Mesothelial cell of epicardium (in vitro differentiated cells): ENCODE measurements around the gene KCNQ2. TPM values are rescaled to one million over a fixed set of nuclear protein-coding genes. Genes with fewer than 3 reads are reported as not detected.
"Not testable (repeated sequence)": the region's sequence is repeated elsewhere in the genome, so short reads cannot be mapped to it uniquely, and the experiment has no call there.

Source experiments
- DNase-seq, 2 experiments: peaks; one replicate each; pipeline ENCODE4 v3.0.0; 2021; ENCODE audit warnings: low spot score in 2 of 2; ENCODE audit not compliant: unreplicated experiment in 2 of 2
- H3K27ac Mint-ChIP-seq: 2 replicates; pipeline ENCODE4 v1.8.0; 2021; ENCODE audit warnings: mixed read lengths
- H3K27me3 Mint-ChIP-seq: 2 replicates; pipeline ENCODE4 v1.8.0; 2021; ENCODE audit warnings: low read depth, mixed read lengths
- H3K36me3 Mint-ChIP-seq: 2 replicates; pipeline ENCODE4 v1.8.0; 2021; ENCODE audit warnings: mixed read lengths
- H3K4me1 Mint-ChIP-seq: 2 replicates; pipeline ENCODE4 v1.8.0; 2021; ENCODE audit warnings: mixed read lengths
- H3K4me3 Mint-ChIP-seq: 2 replicates; pipeline ENCODE4 v1.8.0; 2021; ENCODE audit warnings: mild to moderate bottlenecking, moderate library complexity, mixed read lengths
- H3K9me3 Mint-ChIP-seq: 2 replicates; pipeline ENCODE4 v1.8.0; 2021; ENCODE audit warnings: mixed read lengths
- CTCF ChIP-seq: fragments of 200-600 bp; sonication (generic); IDR thresholded peaks from one replicate; pipeline ENCODE4 v1.5.0; 2021; ENCODE audit warnings: antibody characterized with exemption; ENCODE audit not compliant: unreplicated experiment
- total RNA-seq: library from RNA; stranded (reverse); gene quantifications from 3 replicates; pipeline ENCODE4 v1.2.1, GENCODE V29; 2021

KCNQ2 gene
- total RNA-seq, 1 donor from 2014 or later, result 11.8 TPM

- Mint-ChIP-seq H3K36me3 (peaks cover 15% of the 10 kb centered on the region), H3K27me3 (peaks cover 10% of the 10 kb centered on the region), H3K9me3 (peaks cover 3% of the 10 kb centered on the region), H3K27ac (no peak overlapping the region), H3K4me3 (peak overlapping the region; percentile 67), H3K4me1 (peaks cover 17% of the 10 kb centered on the region)
- peak in 1 of 2 experiments; percentile 17 for DNase-seq
- TF ChIP-seq CTCF, result no peak
These were observed 46.7 kb upstream of the KCNQ2 start for GRCh38 chr20:63518946-63519667.

GRCh38 chr20:63518351-63518861 is 46.0 kb upstream of the KCNQ2 start:
- Mint-ChIP-seq H3K36me3 (peaks cover 10% of the 10 kb centered on the region), H3K27ac (no peak overlapping the region), H3K4me1 (peaks cover 17% of the 10 kb centered on the region), H3K27me3 (peaks cover 14% of the 10 kb centered on the region), H3K4me3 (peak overlapping the region; percentile 67), H3K9me3 (peaks cover 2% of the 10 kb centered on the region)
- no peak for TF ChIP-seq CTCF
- DNase-seq, result peak in 1 of 2 experiments; percentile 13

- H3K27me3 Mint-ChIP-seq, result peaks cover 21% of the 10 kb centered on the region
- peak overlapping the region; percentile 49 for H3K4me3 Mint-ChIP-seq
- peaks cover 16% of the 10 kb centered on the region for H3K4me1 Mint-ChIP-seq
- peak in 1 of 2 experiments; percentile 13 for DNase-seq
- TF ChIP-seq CTCF, result no peak
- peaks cover 9% of the 10 kb centered on the region for H3K9me3 Mint-ChIP-seq
- peaks cover 4% of the 10 kb centered on the region for H3K36me3 Mint-ChIP-seq
- H3K27ac Mint-ChIP-seq, result no peak overlapping the region
These were observed 45.2 kb upstream of the KCNQ2 start for GRCh38 chr20:63517376-63518309.

- H3K36me3 Mint-ChIP-seq, H3K4me3 Mint-ChIP-seq, DNase-seq, H3K4me1 Mint-ChIP-seq, H3K27ac Mint-ChIP-seq: not testable (repeated sequence)
- Mint-ChIP-seq H3K9me3 (peaks cover 13% of the 10 kb centered on the region), H3K27me3 (peaks cover 38% of the 10 kb centered on the region)
These were observed 42.1 kb upstream of the KCNQ2 start for GRCh38 chr20:63514520-63514919.

- Mint-ChIP-seq H3K9me3 (peaks cover 19% of the 10 kb centered on the region), H3K36me3 (no peaks in the 10 kb centered on the region), H3K27me3 (peaks cover 46% of the 10 kb centered on the region), H3K4me1 (peaks cover 2% of the 10 kb centered on the region), H3K4me3 (no peak overlapping the region), H3K27ac (no peak overlapping the region)
- DNase-seq, result no peak
- no peak for TF ChIP-seq CTCF
These were observed 40.8 kb upstream of the KCNQ2 start for GRCh38 chr20:63513207-63513606.
